OCI-LY7 (cell line): ENCODE results near the gene DR1. TPM values are rescaled to one million over a fixed set of nuclear protein-coding genes. Genes with fewer than 3 reads are reported as not detected.
"Not testable (repeated sequence)": the region's sequence is repeated elsewhere in the genome, so short reads cannot be mapped to it uniquely, and the experiment has no call there.

Source experiments
- BruUV-seq: library from RNA; stranded (reverse); fragments of 400-500 nt; replicated peaks from 2 replicates; lab custom pipeline; 2021; lab: Mats Ljungman, UMichigan
- CTCF ChIA-PET: fragments of 300-600 bp; sonication (Branson Sonifier 250); formaldehyde crosslinking; loops from one replicate; lab custom pipeline; 2022; ENCODE audit warnings: antibody characterized with exemption; ENCODE audit not compliant: unreplicated experiment; lab: Charles Lee
- POLR2A ChIA-PET: fragments of 300-600 bp; sonication (Branson Sonifier 250); formaldehyde crosslinking; loops from one replicate; lab custom pipeline; 2022; ENCODE audit warnings: antibody characterized with exemption; lab: Charles Lee
- DNase-seq: peaks from one replicate; pipeline ENCODE4 v3.0.0-alpha.2; 2015; ENCODE audit warnings: low spot score
- H2AFZ ChIP-seq: fragments of 200-600 bp; sonication (generic), shearing (Covaris generic); 2 replicates; pipeline ENCODE4 v1.6.1; 2014; ENCODE audit warnings: mild to moderate bottlenecking, antibody characterized with exemption, low read length, moderate library complexity
- H3K27ac ChIP-seq: fragments of 200-600 bp; sonication (generic); 2 replicates; pipeline ENCODE4 v1.5.1; 2014; ENCODE audit warnings: mixed run types, low read depth, mild to moderate bottlenecking, moderate library complexity, low read length, inconsistent platforms; ENCODE audit not compliant: poor library complexity, severe bottlenecking
- H3K36me3 ChIP-seq: fragments of 200-600 bp; sonication (generic); 2 replicates; pipeline ENCODE4 v1.6.1; 2014; ENCODE audit warnings: mild to moderate bottlenecking, antibody characterized with exemption, low read length, moderate library complexity, mixed read lengths; ENCODE audit not compliant: insufficient read depth
- H3K4me1 ChIP-seq: fragments of 200-600 bp; sonication (generic); 2 replicates; pipeline ENCODE4 v1.5.1; 2014; ENCODE audit warnings: mild to moderate bottlenecking, low read length; ENCODE audit not compliant: insufficient read depth, poor library complexity, severe bottlenecking
- H3K4me2 ChIP-seq: fragments of 200-600 bp; sonication (generic); 2 replicates; pipeline ENCODE4 v1.6.1; 2014; ENCODE audit warnings: mild to moderate bottlenecking, low read length
- H3K4me3 ChIP-seq: fragments of 200-600 bp; sonication (generic); 2 replicates; pipeline ENCODE4 v1.5.1; 2014; ENCODE audit warnings: mild to moderate bottlenecking, low read depth, low read length; ENCODE audit not compliant: poor library complexity, severe bottlenecking
- H3K79me2 ChIP-seq: fragments of 200-600 bp; sonication (generic); 2 replicates; pipeline ENCODE4 v1.6.1; 2016; ENCODE audit warnings: low read depth, mild to moderate bottlenecking, low read length, moderate library complexity, mixed read lengths; ENCODE audit not compliant: insufficient read depth
- H3K9me2 ChIP-seq: fragments of 200-600 bp; sonication (generic); 2 replicates; pipeline ENCODE4 v1.6.1; 2016; ENCODE audit warnings: mild to moderate bottlenecking, low read length, mixed read lengths; ENCODE audit not compliant: insufficient read depth
- H3K9me3 ChIP-seq: fragments of 200-600 bp; sonication (generic); 2 replicates; pipeline ENCODE4 v1.6.1; 2014; ENCODE audit warnings: mild to moderate bottlenecking, mixed run types, low read length, mixed read lengths
- H4K20me1 ChIP-seq: fragments of 200-600 bp; sonication (generic); 2 replicates; pipeline ENCODE4 v1.6.1; 2014; ENCODE audit warnings: mild to moderate bottlenecking, antibody characterized with exemption, low read length, moderate library complexity, mixed read lengths; ENCODE audit not compliant: insufficient read depth
- CTCF ChIP-seq: fragments of 200-600 bp; sonication (generic); conservative IDR thresholded peaks from 2 replicates; pipeline ENCODE4 v1.5.1; 2014; ENCODE audit warnings: mild to moderate bottlenecking, antibody characterized with exemption, low read length, moderate library complexity, mixed read lengths
- EZH2phosphoT487 ChIP-seq: fragments of 200-600 bp; sonication (generic); IDR thresholded peaks from 2 replicates; pipeline ENCODE4 v1.6.1; 2018; ENCODE audit warnings: low read depth, borderline replicate concordance, mild to moderate bottlenecking, mixed run types, antibody characterized with exemption, low read length, moderate library complexity, mixed read lengths
- intact Hi-C: fragments of 100-400 bp; cut with micrococcal nuclease; formaldehyde crosslinking; loops from one replicate; pipeline ENCODE4 v1.10.0; 2022; ENCODE audit not compliant: unreplicated experiment
- total RNA-seq, 2 experiments: library from RNA; depleted of rRNA in 1 of 2; stranded (reverse); fragments of >200 nt in 1 of 2; shearing (Covaris generic) in 1 of 2; gene quantifications; 2 replicates each; pipeline ENCODE4 v1.2.3, GENCODE V29; 2014 to 2022

DR1 gene
- total RNA-seq, 2 experiments from 2014 or later: 81.3 to 90.4 TPM

- Histone ChIP-seq H3K36me3 (peaks cover 88% of the 10 kb centered on the region), H3K9me3 (no peaks in the 10 kb centered on the region), H3K79me2 (peaks cover 100% of the 10 kb centered on the region), H3K4me1 (peaks cover 42% of the 10 kb centered on the region), H3K27ac (no peak overlapping the region), H2AFZ (no peak overlapping the region), H3K4me3 (peak overlapping the region; percentile 87), H3K9me2 (no peaks in the 10 kb centered on the region), H4K20me1 (peaks cover 47% of the 10 kb centered on the region), H3K4me2 (peak overlapping the region; percentile 77)
- intact Hi-C loops: no loop called here
- POLR2A ChIA-PET: interaction anchor here (0.6 to 1.3 kb wide), 4 partner anchors 9 to 1049 kb away, joined by 3 to 4 read pairs (median 3); no protein-coding TSS in a partner anchor
- no TSS peak for BruUV-seq
- no peak for TF ChIP-seq EZH2phosphoT487
- TF ChIP-seq CTCF: no peak
- DNase-seq: no peak
- CTCF ChIA-PET: no interaction called here
Measured at GRCh38 chr1:93350875-93351274, 5.2 kb downstream of the DR1 start.

- POLR2A ChIA-PET: interaction anchor here (0.5 to 1.3 kb wide), 8 partner anchors 9 to 1049 kb away, joined by 3 to 9 read pairs (median 4); no protein-coding TSS in a partner anchor
- intact Hi-C loops, BruUV-seq, H3K9me2 ChIP-seq, DNase-seq, H3K27ac ChIP-seq, H3K9me3 ChIP-seq, CTCF ChIA-PET, H2AFZ ChIP-seq: not testable (repeated sequence)
- Histone ChIP-seq H3K4me2 (peak overlapping the region; percentile 77), H3K4me3 (peak overlapping the region; percentile 87), H3K79me2 (peaks cover 100% of the 10 kb centered on the region), H3K36me3 (peaks cover 93% of the 10 kb centered on the region), H3K4me1 (peaks cover 42% of the 10 kb centered on the region), H4K20me1 (peaks cover 47% of the 10 kb centered on the region)
Measured at GRCh38 chr1:93351346-93351745, 5.6 kb downstream of the DR1 start.

- CTCF ChIA-PET: no interaction called here
- H3K4me2 ChIP-seq: peak overlapping the region; percentile 22; the same call in 1 of the 2 replicates
- peaks cover 100% of the 10 kb centered on the region for H3K79me2 ChIP-seq
- intact Hi-C loops: no loop called here
- H4K20me1 ChIP-seq: peaks cover 45% of the 10 kb centered on the region
- no peak for TF ChIP-seq EZH2phosphoT487
- TF ChIP-seq CTCF: no peak
- H3K36me3 ChIP-seq: peaks cover 96% of the 10 kb centered on the region
- H3K4me1 ChIP-seq: peaks cover 42% of the 10 kb centered on the region
- H3K27ac ChIP-seq: no peak overlapping the region
- H3K9me3 ChIP-seq: no peaks in the 10 kb centered on the region
- no TSS peak for BruUV-seq
- POLR2A ChIA-PET: interaction anchor here (1.3 to 1.7 kb wide), 3 partner anchors 13 to 17 kb away, joined by 3 to 4 read pairs (median 3); no protein-coding TSS in a partner anchor
- H2AFZ ChIP-seq: no peak overlapping the region
- DNase-seq: no peak
- H3K4me3 ChIP-seq: no peak overlapping the region
- H3K9me2 ChIP-seq: no peaks in the 10 kb centered on the region
Measured at GRCh38 chr1:93352376-93352775, 6.7 kb downstream of the DR1 start.
